ENCODE results near the gene HSBP1. TPM values are rescaled to one million over a fixed set of nuclear protein-coding genes. Genes with fewer than 3 reads are reported as not detected.
A peak's percentile ranks its signal among the peaks of the same experiment; 100 is the strongest.

HSBP1 gene
- total and polyA plus RNA-seq, 7 experiments from 2014 or later: 5.9 to 78.3 (median 31.3) TPM

DNA sequence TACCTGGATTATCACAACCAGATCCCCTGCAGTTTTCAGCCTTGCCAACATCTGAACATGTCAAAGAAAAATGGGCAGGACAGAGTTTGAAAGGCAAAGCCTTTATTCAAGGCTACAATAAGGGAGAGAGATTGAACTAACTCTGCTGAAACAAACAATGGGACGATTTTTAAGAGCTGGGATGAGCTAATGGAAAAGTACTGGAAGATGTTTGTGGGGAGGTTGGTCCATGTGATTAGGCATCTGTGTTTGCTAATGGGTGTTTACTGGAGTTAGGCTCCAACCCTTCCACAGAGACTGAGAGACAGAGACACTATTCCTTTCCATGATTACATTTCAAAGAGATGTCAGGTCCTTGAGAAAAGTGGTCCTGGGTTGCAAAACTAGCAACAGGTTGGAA, 35.0 kb upstream of the HSBP1 start:
- Histone ChIP-seq H3K36me3 (ENCODE audit: control insufficient read depth in 2 of 3, insufficient read depth in 3 of 3, low read length in 3 of 3) (no peaks in the 10 kb centered on the region), H3K27ac (ENCODE audit: low read depth, low read length) (no peak overlapping the region), H3K27me3 (ENCODE audit: control insufficient read depth in 2 of 2, insufficient read depth in 2 of 2, low read length in 2 of 2) (no peaks in the 10 kb centered on the region), H3K4me1 (ENCODE audit: control insufficient read depth in 2 of 2, insufficient read depth in 2 of 2, low read length in 2 of 2) (no peaks in the 10 kb centered on the region), H3K4me3 (ENCODE audit: low read length) (no peak overlapping the region), H3K9me3 (ENCODE audit: control insufficient read depth in 2 of 3, low read length in 3 of 3) (no peaks in the 10 kb centered on the region)
- Mint-ChIP-seq H3K27me3 (peaks cover 4 to 28% (median 14%) of the 10 kb centered on the region in 5 donors), H3K27ac (no peak overlapping the region), H3K9me3 (no peaks in the 10 kb centered on the region), H3K36me3 (no peaks in the 10 kb centered on the region), H3K4me3 (no peak overlapping the region), H3K4me1 (peaks cover 0 to 6% (median 0%) of the 10 kb centered on the region in 7 donors)
- ChIA-PET POLR2A (no interaction called here), CTCF (no interaction called here)
- ATAC-seq (no peak), DNase-seq (no peak)
- intact Hi-C loops (cut with micrococcal nuclease): no loop called here

DNA sequence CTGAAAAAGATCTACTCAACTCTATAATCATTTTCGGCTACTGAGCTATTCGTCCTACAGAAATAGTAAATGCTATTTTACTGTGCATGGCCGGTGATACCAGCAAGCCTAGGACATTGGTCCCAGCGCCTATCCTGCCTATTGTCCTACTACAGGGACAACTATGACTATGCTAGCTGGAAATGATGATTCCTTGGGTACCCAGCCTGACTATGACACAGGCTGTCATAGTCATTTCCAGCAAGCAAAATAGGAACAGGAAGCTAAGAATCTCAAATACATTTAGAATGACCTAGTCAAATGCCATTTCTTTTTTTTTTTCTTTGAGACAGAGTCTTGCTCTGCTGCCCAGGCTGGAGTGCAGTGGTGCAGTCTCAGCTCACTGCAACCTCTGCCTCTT, 33.7 kb upstream of the HSBP1 start:
- H3K4me1 Mint-ChIP-seq: peaks cover 0 to 6% (median 0%) of the 10 kb centered on the region in 7 donors
- Histone ChIP-seq H3K9me3 (ENCODE audit: control insufficient read depth in 2 of 3, low read length in 3 of 3) (no peaks in the 10 kb centered on the region), H3K27ac (ENCODE audit: low read depth, low read length) (no peak overlapping the region), H3K4me1 (ENCODE audit: control insufficient read depth in 2 of 2, insufficient read depth in 2 of 2, low read length in 2 of 2) (no peaks in the 10 kb centered on the region), H3K27me3 (ENCODE audit: control insufficient read depth in 2 of 2, insufficient read depth in 2 of 2, low read length in 2 of 2) (no peaks in the 10 kb centered on the region), H3K36me3 (ENCODE audit: control insufficient read depth in 2 of 3, insufficient read depth in 3 of 3, low read length in 3 of 3) (no peaks in the 10 kb centered on the region), H3K4me3 (ENCODE audit: low read length) (no peak overlapping the region)
- peak; percentile 26 for ATAC-seq
- H3K4me3 Mint-ChIP-seq: no peak overlapping the region
- peaks cover 8 to 34% (median 14%) of the 10 kb centered on the region in 5 donors for H3K27me3 Mint-ChIP-seq
- no peaks in the 10 kb centered on the region for H3K9me3 Mint-ChIP-seq
- ChIA-PET CTCF (interaction anchor here (0.6 kb wide), 1 partner anchor 273 kb away, joined by 3 read pairs; no protein-coding TSS in a partner anchor), POLR2A (no interaction called here)
- H3K36me3 Mint-ChIP-seq: no peaks in the 10 kb centered on the region
- intact Hi-C loops (cut with micrococcal nuclease): no loop called here
- no peak for DNase-seq
- no peak overlapping the region for H3K27ac Mint-ChIP-seq

DNA sequence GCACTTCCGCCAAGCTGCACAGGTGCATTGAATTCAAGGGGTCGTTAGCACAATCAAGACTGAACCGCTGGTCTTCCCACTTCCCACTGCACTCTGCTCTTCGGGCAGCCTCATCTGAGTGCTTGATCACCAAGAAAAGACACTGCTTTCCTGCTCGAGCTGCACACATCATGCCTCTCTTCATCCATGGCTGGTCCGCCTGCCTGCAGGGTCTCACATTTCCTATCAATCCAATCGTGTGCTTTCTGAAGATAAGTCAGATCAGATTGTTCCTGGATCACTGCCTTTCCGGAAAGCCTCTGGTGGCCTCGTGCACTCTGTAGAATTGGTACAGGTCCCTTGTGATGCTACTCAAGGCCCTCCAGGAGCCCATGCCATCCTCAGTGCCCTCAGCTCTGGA, 30.8 kb upstream of the HSBP1 start:
- ATAC-seq: no peak
- H3K4me3 ChIP-seq (ENCODE audit: low read length): no peak overlapping the region
- H3K27me3 ChIP-seq (ENCODE audit: control insufficient read depth in 2 of 2, insufficient read depth in 2 of 2, low read length in 2 of 2): no peaks in the 10 kb centered on the region
- intact Hi-C loops (cut with micrococcal nuclease): no loop called here
- Mint-ChIP-seq H3K4me1 (no peaks in the 10 kb centered on the region), H3K4me3 (no peak overlapping the region), H3K27ac (no peak overlapping the region), H3K27me3 (peaks cover 8 to 28% (median 17%) of the 10 kb centered on the region in 5 donors), H3K36me3 (no peaks in the 10 kb centered on the region), H3K9me3 (no peaks in the 10 kb centered on the region)
- H3K9me3 ChIP-seq (ENCODE audit: control insufficient read depth in 2 of 3, low read length in 3 of 3): no peaks in the 10 kb centered on the region
- POLR2A ChIA-PET: no interaction called here
- no peaks in the 10 kb centered on the region for H3K36me3 ChIP-seq (ENCODE audit: control insufficient read depth in 2 of 3, insufficient read depth in 3 of 3, low read length in 3 of 3)
- DNase-seq: no peak
- H3K4me1 ChIP-seq (ENCODE audit: control insufficient read depth in 2 of 2, insufficient read depth in 2 of 2, low read length in 2 of 2): no peaks in the 10 kb centered on the region
- no peak overlapping the region for H3K27ac ChIP-seq (ENCODE audit: low read depth, low read length)
- CTCF ChIA-PET: no interaction called here

DNA sequence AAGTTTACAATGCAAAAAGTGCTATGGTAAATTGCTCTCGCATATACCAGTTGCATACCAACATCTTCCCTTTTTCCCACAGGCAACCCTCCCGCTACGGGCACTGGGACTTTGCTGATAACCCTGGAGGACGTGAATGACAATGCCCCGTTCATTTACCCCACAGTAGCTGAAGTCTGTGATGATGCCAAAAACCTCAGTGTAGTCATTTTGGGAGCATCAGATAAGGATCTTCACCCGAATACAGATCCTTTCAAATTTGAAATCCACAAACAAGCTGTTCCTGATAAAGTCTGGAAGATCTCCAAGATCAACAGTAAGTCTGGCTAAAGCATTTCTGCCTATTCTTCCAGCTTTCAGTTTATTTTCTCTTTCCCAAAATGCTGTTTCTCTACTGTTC, 27.9 kb upstream of the HSBP1 start:
- ChIA-PET POLR2A (no interaction called here), CTCF (no interaction called here)
- H3K27ac Mint-ChIP-seq: no peak overlapping the region
- H3K4me1 Mint-ChIP-seq: no peaks in the 10 kb centered on the region
- no peak overlapping the region for H3K4me3 Mint-ChIP-seq
- Histone ChIP-seq H3K4me3 (ENCODE audit: low read length) (no peak overlapping the region), H3K27me3 (ENCODE audit: control insufficient read depth in 2 of 2, insufficient read depth in 2 of 2, low read length in 2 of 2) (no peaks in the 10 kb centered on the region), H3K9me3 (ENCODE audit: control insufficient read depth in 2 of 3, low read length in 3 of 3) (no peaks in the 10 kb centered on the region), H3K27ac (ENCODE audit: low read depth, low read length) (no peak overlapping the region), H3K36me3 (ENCODE audit: control insufficient read depth in 2 of 3, insufficient read depth in 3 of 3, low read length in 3 of 3) (no peaks in the 10 kb centered on the region), H3K4me1 (ENCODE audit: control insufficient read depth in 2 of 2, insufficient read depth in 2 of 2, low read length in 2 of 2) (no peaks in the 10 kb centered on the region)
- H3K36me3 Mint-ChIP-seq: peaks cover 0 to 3% (median 0%) of the 10 kb centered on the region in 5 donors
- peaks cover 0 to 6% (median 0%) of the 10 kb centered on the region in 11 donors for H3K9me3 Mint-ChIP-seq
- H3K27me3 Mint-ChIP-seq: peaks cover 8 to 28% (median 14%) of the 10 kb centered on the region in 5 donors
- no peak for DNase-seq
- no peak for ATAC-seq
- intact Hi-C loops (cut with micrococcal nuclease): no loop called here

DNA sequence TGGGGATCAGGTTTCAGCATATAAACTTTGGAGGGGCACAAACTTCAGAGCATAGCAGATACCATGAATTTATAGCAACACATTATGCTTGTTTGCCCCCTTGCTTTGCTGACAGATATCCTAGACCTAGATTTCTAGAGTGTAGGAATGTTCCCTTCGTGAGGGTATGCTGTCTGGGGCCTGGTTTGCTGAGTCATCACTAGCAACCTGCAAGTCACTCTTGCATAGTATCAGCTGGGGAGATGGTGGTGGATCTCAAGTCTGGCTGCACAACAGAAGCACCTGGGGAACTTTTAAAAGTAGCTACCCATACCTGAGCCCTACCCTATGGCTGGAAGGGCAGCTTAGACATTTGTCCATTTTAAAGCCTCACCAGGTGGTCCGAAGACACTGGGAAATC, 22.3 kb upstream of the HSBP1 start:
- H3K9me3 Mint-ChIP-seq: peaks cover 0 to 16% (median 0%) of the 10 kb centered on the region in 11 donors
- Histone ChIP-seq H3K9me3 (ENCODE audit: control insufficient read depth in 2 of 3, low read length in 3 of 3) (peaks cover 0 to 3% (median 0%) of the 10 kb centered on the region in 3 experiments), H3K27me3 (ENCODE audit: control insufficient read depth in 2 of 2, insufficient read depth in 2 of 2, low read length in 2 of 2) (no peaks in the 10 kb centered on the region), H3K4me3 (ENCODE audit: low read length) (no peak overlapping the region), H3K27ac (ENCODE audit: low read depth, low read length) (no peak overlapping the region), H3K4me1 (ENCODE audit: control insufficient read depth in 2 of 2, insufficient read depth in 2 of 2, low read length in 2 of 2) (no peaks in the 10 kb centered on the region), H3K36me3 (ENCODE audit: control insufficient read depth in 2 of 3, insufficient read depth in 3 of 3, low read length in 3 of 3) (no peaks in the 10 kb centered on the region)
- intact Hi-C loops (cut with micrococcal nuclease): no loop called here
- POLR2A ChIA-PET: no interaction called here
- H3K4me1 Mint-ChIP-seq: peaks cover 0 to 2% (median 0%) of the 10 kb centered on the region in 7 donors
- no peak overlapping the region for H3K27ac Mint-ChIP-seq
- H3K36me3 Mint-ChIP-seq: peaks cover 0 to 3% (median 0%) of the 10 kb centered on the region in 5 donors
- ATAC-seq (no peak), DNase-seq (no peak)
- CTCF ChIA-PET: no interaction called here
- H3K4me3 Mint-ChIP-seq: no peak overlapping the region
- peaks cover 4 to 19% (median 11%) of the 10 kb centered on the region in 5 donors for H3K27me3 Mint-ChIP-seq

DNA sequence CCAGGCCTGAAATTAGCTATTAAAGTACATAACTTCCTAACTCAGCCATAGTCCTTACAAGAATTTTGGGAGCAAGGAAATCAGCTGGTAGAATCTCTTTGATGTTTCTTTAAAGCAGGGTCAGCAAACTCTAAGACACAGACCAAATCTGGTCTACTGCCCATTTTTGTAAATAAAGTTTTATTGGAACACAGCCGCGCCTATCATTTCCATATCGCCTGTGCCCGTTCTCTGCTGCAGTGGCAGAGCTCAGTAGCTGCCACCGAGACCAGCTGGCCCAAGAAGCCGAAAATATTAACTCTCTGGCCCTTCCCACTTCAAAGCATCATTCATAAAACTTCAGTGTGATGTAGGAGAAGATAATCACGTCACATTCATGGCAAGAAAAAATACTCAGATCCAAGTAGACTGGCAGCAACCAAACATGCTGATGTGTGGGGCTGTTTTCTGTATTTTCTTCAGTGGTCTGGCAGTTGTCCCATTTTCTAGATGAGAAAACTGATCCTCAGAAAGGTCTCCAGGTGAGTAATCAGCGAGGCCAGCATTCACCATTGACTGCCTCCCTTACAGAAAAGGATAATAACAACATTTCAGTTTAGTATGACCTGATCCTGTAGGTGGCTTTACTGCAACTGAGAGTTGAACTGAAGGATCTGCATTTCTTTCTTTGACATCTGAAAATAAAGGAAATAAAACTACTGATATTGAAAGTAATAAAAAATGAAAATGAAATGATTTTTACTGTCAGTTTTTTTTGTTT, 18.0 kb upstream of the HSBP1 start:
- ChIA-PET POLR2A (no interaction called here), CTCF (no interaction called here)
- Mint-ChIP-seq H3K4me1 (peaks cover 0 to 11% (median 0%) of the 10 kb centered on the region in 7 donors), H3K27ac (no peak overlapping the region), H3K9me3 (peaks cover 0 to 13% (median 0%) of the 10 kb centered on the region in 11 donors), H3K4me3 (no peak overlapping the region), H3K27me3 (peaks cover 0 to 16% (median 11%) of the 10 kb centered on the region in 5 donors), H3K36me3 (no peaks in the 10 kb centered on the region)
- peaks cover 0 to 3% (median 0%) of the 10 kb centered on the region in 3 experiments for H3K9me3 ChIP-seq (ENCODE audit: control insufficient read depth in 2 of 3, low read length in 3 of 3)
- peaks cover 0 to 2% of the 10 kb centered on the region in 2 donors for H3K27me3 ChIP-seq (ENCODE audit: control insufficient read depth in 2 of 2, insufficient read depth in 2 of 2, low read length in 2 of 2)
- H3K4me3 ChIP-seq (ENCODE audit: low read length): no peak overlapping the region
- H3K4me1 ChIP-seq (ENCODE audit: control insufficient read depth in 2 of 2, insufficient read depth in 2 of 2, low read length in 2 of 2): no peaks in the 10 kb centered on the region
- no peak overlapping the region for H3K27ac ChIP-seq (ENCODE audit: low read depth, low read length)
- no peak for ATAC-seq
- H3K36me3 ChIP-seq (ENCODE audit: control insufficient read depth in 2 of 3, insufficient read depth in 3 of 3, low read length in 3 of 3): no peaks in the 10 kb centered on the region
- no peak for DNase-seq
- intact Hi-C loops (cut with micrococcal nuclease): no loop called here

DNA sequence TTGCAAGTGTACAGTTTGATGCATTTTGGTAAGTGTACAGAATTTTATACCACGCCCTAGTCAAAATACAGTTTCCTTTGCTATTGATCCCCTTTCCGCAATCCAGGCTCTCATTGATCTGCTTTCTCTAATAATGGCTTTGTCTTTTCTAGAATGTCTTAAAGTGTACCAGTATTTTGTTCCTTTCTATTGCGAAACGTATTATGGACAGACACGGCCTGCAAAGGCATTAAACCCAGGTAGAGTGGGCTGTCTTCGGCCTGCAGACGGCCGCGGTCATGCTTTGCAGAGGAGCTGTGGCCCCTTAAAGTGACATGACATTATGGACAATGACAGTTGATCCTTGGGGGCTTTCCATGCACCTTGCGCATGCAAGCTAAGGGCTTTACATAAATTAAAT, 15.9 kb upstream of the HSBP1 start:
- ChIA-PET CTCF (no interaction called here), POLR2A (no interaction called here)
- Histone ChIP-seq H3K9me3 (ENCODE audit: control insufficient read depth in 2 of 3, low read length in 3 of 3) (no peaks in the 10 kb centered on the region), H3K4me3 (ENCODE audit: low read length) (no peak overlapping the region), H3K27me3 (ENCODE audit: control insufficient read depth in 2 of 2, insufficient read depth in 2 of 2, low read length in 2 of 2) (peaks cover 0 to 2% of the 10 kb centered on the region in 2 donors), H3K27ac (ENCODE audit: low read depth, low read length) (no peak overlapping the region), H3K36me3 (ENCODE audit: control insufficient read depth in 2 of 3, insufficient read depth in 3 of 3, low read length in 3 of 3) (no peaks in the 10 kb centered on the region), H3K4me1 (ENCODE audit: control insufficient read depth in 2 of 2, insufficient read depth in 2 of 2, low read length in 2 of 2) (no peaks in the 10 kb centered on the region)
- intact Hi-C loops (cut with micrococcal nuclease): no loop called here
- Mint-ChIP-seq H3K27ac (no peak overlapping the region), H3K27me3 (peaks cover 5 to 31% (median 16%) of the 10 kb centered on the region in 5 donors), H3K4me1 (peaks cover 0 to 9% (median 0%) of the 10 kb centered on the region in 7 donors), H3K9me3 (peaks cover 0 to 6% (median 0%) of the 10 kb centered on the region in 11 donors), H3K36me3 (no peaks in the 10 kb centered on the region), H3K4me3 (no peak overlapping the region)
- no peak for DNase-seq
- no peak for ATAC-seq

Data from naive thymus-derived CD4-positive, alpha-beta T cell (primary cell).